Measurements from ENCODE around the gene PGLYRP1.

- no peak for TF ChIP-seq CTCF (IDR thresholded peaks at IDR 0.05)
- no peak for TF ChIP-seq EP300 (IDR thresholded peaks at IDR 0.05)
- no peak for TF ChIP-seq POLR2A (IDR thresholded peaks at IDR 0.05)
Observed at GRCh38 chr19:46023311-46023779, 492 bp upstream of the PGLYRP1 start.
